Ascending aorta (tissue), 2 donors: ENCODE measurements around the gene ACVRL1. TPM values are rescaled to one million over a fixed set of nuclear protein-coding genes. Genes with fewer than 3 reads are reported as not detected.
A peak's percentile ranks its signal among the peaks of the same experiment; 100 is the strongest.

Source experiments
- DNase-seq, 2 donors: peaks; one replicate each; pipeline ENCODE4 v3.0.0-alpha.2; 2019; ENCODE audit warnings: low spot score in 2 of 2
- H3K27ac ChIP-seq, 2 donors: fragments of 200-600 bp; sonication (generic); one replicate each; pipeline ENCODE4 v1.5.1; 2016 to 2017; ENCODE audit warnings: mild to moderate bottlenecking in 1 of 2
- H3K27me3 ChIP-seq: fragments of 200-600 bp; sonication (generic); one replicate; pipeline ENCODE4 v1.5.1; 2017
- H3K36me3 ChIP-seq, 2 donors: fragments of 200-600 bp; sonication (generic); one replicate each; pipeline ENCODE4 v1.5.1; 2016
- H3K4me1 ChIP-seq, 2 donors: fragments of 200-600 bp; sonication (generic); one replicate each; pipeline ENCODE4 v1.5.1; 2016 to 2017; ENCODE audit warnings: mild to moderate bottlenecking in 1 of 2
- H3K4me3 ChIP-seq, 2 donors: fragments of 200-600 bp; sonication (generic); one replicate each; pipeline ENCODE4 v1.5.1; 2016 to 2017; ENCODE audit warnings: mild to moderate bottlenecking in 1 of 2
- H3K9me3 ChIP-seq, 2 donors: fragments of 200-600 bp; sonication (generic); one replicate each; pipeline ENCODE4 v1.5.1; 2016
- intact Hi-C: fragments of 100-400 bp; cut with DNase I; formaldehyde crosslinking; loops from one replicate; pipeline ENCODE4 v1.15.1; 2023
- total RNA-seq: library from RNA; depleted of rRNA; stranded (reverse); fragments of >200 nt; gene quantifications from one replicate; pipeline ENCODE4 v1.1.0, GENCODE V29; 2016
- TF ChIP-seq, protein P1 (sequence below), 3 experiments: fragments of 200-600 bp in 2 of 3; fragments of 450-650 bp in 1 of 3; sonication (generic) in 2 of 3; IDR thresholded peaks; one replicate each; pipeline ENCODE4 v1.5.1; 2016 to 2019; ENCODE audit warnings: antibody characterized with exemption in 3 of 3, mild to moderate bottlenecking in 1 of 3, moderate library complexity in 1 of 3

The ACVRL1 gene
- total RNA-seq, 1 donor from 2014 or later: 308 TPM

DNA sequence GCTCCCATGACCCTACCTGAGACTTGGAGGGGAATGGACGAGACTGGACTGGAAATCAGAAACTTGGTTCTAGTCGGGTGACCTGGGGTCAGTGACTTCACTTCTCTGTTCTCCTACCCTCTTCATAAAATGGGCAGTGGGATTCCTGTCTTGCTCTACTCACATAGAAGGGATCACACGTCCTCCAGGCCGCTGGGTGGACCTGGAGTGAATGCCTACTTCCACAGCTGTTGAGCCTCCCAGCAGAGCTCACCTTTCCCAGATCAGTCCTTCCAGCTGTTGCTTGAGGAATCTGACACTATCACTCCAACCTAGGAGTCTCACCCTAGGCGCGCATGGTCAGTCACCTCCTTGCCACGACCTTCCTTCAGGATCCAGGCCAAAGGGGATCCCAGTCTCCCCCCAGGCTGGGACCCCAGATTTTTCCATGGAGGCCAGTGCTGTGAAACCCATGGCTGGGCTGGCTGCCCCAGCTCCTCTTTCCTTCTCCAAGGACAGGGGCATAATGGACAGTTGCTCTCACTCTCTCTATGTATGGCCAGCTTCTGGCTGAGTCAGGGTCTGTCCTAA is 637 bp downstream of the ACVRL1 start:
- Histone ChIP-seq H3K9me3 (no peaks in the 10 kb centered on the region), H3K4me3 (peak overlapping the region; percentile 53 to 65), H3K27me3 (no peaks in the 10 kb centered on the region), H3K36me3 (no peaks in the 10 kb centered on the region), H3K27ac (peak overlapping the region; percentile 63 to 82), H3K4me1 (peaks cover 0 to 11% of the 10 kb centered on the region in 2 donors)
- DNase-seq: no peak
- intact Hi-C loops: no loop called here
- TF ChIP-seq, protein P1, sequence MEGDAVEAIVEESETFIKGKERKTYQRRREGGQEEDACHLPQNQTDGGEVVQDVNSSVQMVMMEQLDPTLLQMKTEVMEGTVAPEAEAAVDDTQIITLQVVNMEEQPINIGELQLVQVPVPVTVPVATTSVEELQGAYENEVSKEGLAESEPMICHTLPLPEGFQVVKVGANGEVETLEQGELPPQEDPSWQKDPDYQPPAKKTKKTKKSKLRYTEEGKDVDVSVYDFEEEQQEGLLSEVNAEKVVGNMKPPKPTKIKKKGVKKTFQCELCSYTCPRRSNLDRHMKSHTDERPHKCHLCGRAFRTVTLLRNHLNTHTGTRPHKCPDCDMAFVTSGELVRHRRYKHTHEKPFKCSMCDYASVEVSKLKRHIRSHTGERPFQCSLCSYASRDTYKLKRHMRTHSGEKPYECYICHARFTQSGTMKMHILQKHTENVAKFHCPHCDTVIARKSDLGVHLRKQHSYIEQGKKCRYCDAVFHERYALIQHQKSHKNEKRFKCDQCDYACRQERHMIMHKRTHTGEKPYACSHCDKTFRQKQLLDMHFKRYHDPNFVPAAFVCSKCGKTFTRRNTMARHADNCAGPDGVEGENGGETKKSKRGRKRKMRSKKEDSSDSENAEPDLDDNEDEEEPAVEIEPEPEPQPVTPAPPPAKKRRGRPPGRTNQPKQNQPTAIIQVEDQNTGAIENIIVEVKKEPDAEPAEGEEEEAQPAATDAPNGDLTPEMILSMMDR (IDR thresholded peaks at IDR 0.05): no peak

- Histone ChIP-seq H3K36me3 (no peaks in the 10 kb centered on the region), H3K9me3 (no peaks in the 10 kb centered on the region), H3K27me3 (no peaks in the 10 kb centered on the region), H3K4me1 (peaks cover 0 to 11% of the 10 kb centered on the region in 2 donors), H3K27ac (no peak overlapping the region), H3K4me3 (no peak overlapping the region)
- TF ChIP-seq, protein P1 (IDR thresholded peaks at IDR 0.05): no peak
- intact Hi-C loops: no loop called here
- DNase-seq: no peak
Observed at GRCh38 chr12:51908876-51909592, 1.7 kb downstream of the ACVRL1 start.

GRCh38 chr12:51910168-51910567 is 2.9 kb downstream of the ACVRL1 start:
- H3K27me3 ChIP-seq: no peaks in the 10 kb centered on the region
- peaks cover 0 to 11% of the 10 kb centered on the region in 2 donors for H3K4me1 ChIP-seq
- no peaks in the 10 kb centered on the region for H3K9me3 ChIP-seq
- DNase-seq: no peak
- intact Hi-C loops: no loop called here
- TF ChIP-seq, protein P1 (IDR thresholded peaks at IDR 0.05): no peak
- peak overlapping the region in 1 of 2 donors; percentile 20 for H3K27ac ChIP-seq
- peak overlapping the region in 1 of 2 donors; percentile 9 for H3K4me3 ChIP-seq
- no peaks in the 10 kb centered on the region for H3K36me3 ChIP-seq

DNA sequence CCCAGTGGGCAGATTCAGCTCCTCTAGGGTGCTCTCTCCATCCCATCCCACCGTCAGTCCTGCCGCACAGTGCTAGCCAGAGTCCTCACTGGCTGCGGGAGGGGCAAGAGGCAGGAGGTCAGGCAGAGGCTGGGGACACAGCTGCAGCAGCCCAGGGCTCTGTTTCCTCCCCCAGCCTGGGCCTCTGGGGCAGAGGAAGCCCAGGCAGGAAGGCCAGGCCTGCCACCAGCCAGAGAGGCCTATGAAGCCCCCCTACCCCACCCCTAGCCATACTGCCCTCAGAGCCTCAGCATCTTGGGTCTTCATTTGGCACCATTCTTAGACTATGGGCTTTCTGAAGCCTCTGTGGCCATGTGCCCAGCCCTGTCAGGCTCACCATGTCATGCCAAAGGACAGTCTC is 3.4 kb downstream of the ACVRL1 start:
- Histone ChIP-seq H3K4me1 (peaks cover 0 to 11% of the 10 kb centered on the region in 2 donors), H3K27me3 (no peaks in the 10 kb centered on the region), H3K4me3 (no peak overlapping the region), H3K27ac (peak overlapping the region; percentile 20 to 24), H3K9me3 (no peaks in the 10 kb centered on the region), H3K36me3 (no peaks in the 10 kb centered on the region)
- TF ChIP-seq, protein P1 (IDR thresholded peaks at IDR 0.05): no peak
- no peak for DNase-seq
- intact Hi-C loops: no loop called here

- H3K27me3 ChIP-seq: no peaks in the 10 kb centered on the region
- peaks cover 0 to 11% of the 10 kb centered on the region in 2 donors for H3K4me1 ChIP-seq
- no peak overlapping the region for H3K4me3 ChIP-seq
Observed at GRCh38 chr12:51911307-51911706, 4.0 kb downstream of the ACVRL1 start.

More at GRCh38 chr12:51911307-51911706, 4.0 kb downstream of the ACVRL1 start:
- TF ChIP-seq, protein P1 (IDR thresholded peaks at IDR 0.05): no peak
- Histone ChIP-seq H3K27ac (peak overlapping the region in 1 of 2 donors; percentile 20), H3K36me3 (no peaks in the 10 kb centered on the region), H3K9me3 (no peaks in the 10 kb centered on the region)
- intact Hi-C loops: no loop called here
- no peak for DNase-seq
